Neural crest cell (in vitro differentiated cells): ENCODE measurements around the gene PAQR5. TPM values are rescaled to one million over a fixed set of nuclear protein-coding genes. Genes with fewer than 3 reads are reported as not detected.

Experiments
- DNase-seq: peaks from one replicate; pipeline ENCODE4 v3.0.0; 2021; ENCODE audit warnings: low read depth, mixed read lengths, low spot score
- H3K27ac Mint-ChIP-seq: one replicate; pipeline ENCODE4 v1.8.0; 2021; ENCODE audit warnings: mild to moderate bottlenecking, mixed read lengths; ENCODE audit not compliant: unreplicated experiment
- H3K27me3 Mint-ChIP-seq: 2 replicates; pipeline ENCODE4 v1.8.0; 2021; ENCODE audit warnings: low read depth, mild to moderate bottlenecking, mixed read lengths
- H3K36me3 Mint-ChIP-seq: 2 replicates; pipeline ENCODE4 v1.8.0; 2021; ENCODE audit warnings: low read depth, mild to moderate bottlenecking, mixed read lengths
- H3K4me1 Mint-ChIP-seq: 2 replicates; pipeline ENCODE4 v1.8.0; 2021; ENCODE audit warnings: mixed read lengths
- H3K4me3 Mint-ChIP-seq: one replicate; pipeline ENCODE4 v1.8.0; 2021; ENCODE audit warnings: mild to moderate bottlenecking, mixed read lengths
- H3K9me3 Mint-ChIP-seq: 2 replicates; pipeline ENCODE4 v1.8.0; 2021; ENCODE audit warnings: mixed read lengths
- long read RNA-seq: library from polyadenylated mRNA; unstranded; transcript quantifications from one replicate; pipeline ENCODE4 v2.0.0, GENCODE V29; 2020
- total RNA-seq: library from RNA; stranded (reverse); gene quantifications from 2 replicates; pipeline ENCODE4 v1.2.1, GENCODE V29; 2021
- TF ChIP-seq, protein P1 (sequence below): fragments of 200-600 bp; sonication (generic); conservative IDR thresholded peaks from 2 replicates; pipeline ENCODE4 v1.5.0; 2021; ENCODE audit warnings: antibody characterized with exemption, mild to moderate bottlenecking

The PAQR5 gene
- total RNA-seq = 0.16 and 0.21 TPM in 2 replicates
- long read RNA-seq = 0 reads

DNA sequence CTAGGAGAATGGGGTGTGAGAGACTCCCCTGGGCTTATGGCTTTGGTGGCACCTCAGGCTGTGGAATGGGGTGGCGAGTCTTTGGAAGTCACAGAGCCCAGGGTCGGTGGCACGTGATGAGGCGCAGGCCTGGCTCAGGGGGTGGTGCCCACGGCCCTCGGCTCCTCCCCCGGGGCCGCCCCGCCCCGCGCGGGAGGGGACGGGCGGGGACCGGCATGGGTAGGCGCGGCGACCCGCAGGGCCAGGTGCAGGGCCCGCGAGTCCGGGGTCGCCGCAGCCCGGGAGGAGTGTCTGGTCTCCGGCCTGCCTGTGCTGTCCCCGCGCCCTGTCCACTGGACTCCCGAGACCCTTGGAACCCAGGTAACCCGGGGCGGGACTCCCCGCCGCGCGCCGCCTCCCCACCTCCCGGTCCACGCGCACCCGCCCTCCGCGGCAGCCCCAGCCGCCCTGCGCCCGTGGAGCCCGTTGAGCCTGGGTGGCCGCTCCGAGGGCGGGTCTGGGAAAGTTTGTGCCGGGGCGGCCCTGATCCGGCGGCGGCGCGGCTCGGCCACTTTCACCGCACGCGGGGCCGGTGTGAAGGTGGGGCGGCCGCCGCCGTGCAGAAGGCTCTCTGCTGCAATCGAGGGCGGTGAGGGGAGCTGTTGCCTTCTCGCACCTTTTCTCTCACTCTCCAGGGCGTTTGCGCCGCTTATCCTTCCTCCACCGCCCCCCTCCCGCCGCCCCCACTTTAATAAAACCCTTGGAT, at the start of gene PAQR5:
Gene PAQR5, plus strand, starts transcription at position 216 of the 745 bp plus-strand sequence. CDS start 61,169 bp downstream, outside the sequence.
- peak within 1 kb of the TSS; percentile 53 for H3K4me3 Mint-ChIP-seq

GRCh38 chr15:69253156-69253555, 45.6 kb upstream of the PAQR5 start:
- no peak for DNase-seq
- TF ChIP-seq, protein P1, sequence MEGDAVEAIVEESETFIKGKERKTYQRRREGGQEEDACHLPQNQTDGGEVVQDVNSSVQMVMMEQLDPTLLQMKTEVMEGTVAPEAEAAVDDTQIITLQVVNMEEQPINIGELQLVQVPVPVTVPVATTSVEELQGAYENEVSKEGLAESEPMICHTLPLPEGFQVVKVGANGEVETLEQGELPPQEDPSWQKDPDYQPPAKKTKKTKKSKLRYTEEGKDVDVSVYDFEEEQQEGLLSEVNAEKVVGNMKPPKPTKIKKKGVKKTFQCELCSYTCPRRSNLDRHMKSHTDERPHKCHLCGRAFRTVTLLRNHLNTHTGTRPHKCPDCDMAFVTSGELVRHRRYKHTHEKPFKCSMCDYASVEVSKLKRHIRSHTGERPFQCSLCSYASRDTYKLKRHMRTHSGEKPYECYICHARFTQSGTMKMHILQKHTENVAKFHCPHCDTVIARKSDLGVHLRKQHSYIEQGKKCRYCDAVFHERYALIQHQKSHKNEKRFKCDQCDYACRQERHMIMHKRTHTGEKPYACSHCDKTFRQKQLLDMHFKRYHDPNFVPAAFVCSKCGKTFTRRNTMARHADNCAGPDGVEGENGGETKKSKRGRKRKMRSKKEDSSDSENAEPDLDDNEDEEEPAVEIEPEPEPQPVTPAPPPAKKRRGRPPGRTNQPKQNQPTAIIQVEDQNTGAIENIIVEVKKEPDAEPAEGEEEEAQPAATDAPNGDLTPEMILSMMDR = no peak
- no peak overlapping the region for H3K4me3 Mint-ChIP-seq

More for the DNA sequence above, at the start of gene PAQR5:
- Mint-ChIP-seq H3K27ac (no peak within 1 kb of the TSS), H3K27me3 (peaks cover 80% of the 10 kb centered on the region), H3K4me1 (no peaks in the 10 kb centered on the region), H3K36me3 (no peaks in the 10 kb centered on the region), H3K9me3 (no peaks in the 10 kb centered on the region)
- no peak for DNase-seq
- TF ChIP-seq, protein P1 = no peak

GRCh38 chr15:69265347-69265955, 33.3 kb upstream of the PAQR5 start:
- H3K36me3 Mint-ChIP-seq = no peaks in the 10 kb centered on the region
- no peak for DNase-seq
- H3K4me3 Mint-ChIP-seq = no peak overlapping the region
- TF ChIP-seq, protein P1 = peak; percentile 69
- no peaks in the 10 kb centered on the region for H3K4me1 Mint-ChIP-seq
- H3K27me3 Mint-ChIP-seq = no peaks in the 10 kb centered on the region
- H3K9me3 Mint-ChIP-seq = no peaks in the 10 kb centered on the region
- no peak overlapping the region for H3K27ac Mint-ChIP-seq

More at GRCh38 chr15:69253156-69253555, 45.6 kb upstream of the PAQR5 start:
- no peak overlapping the region for H3K27ac Mint-ChIP-seq
- no peaks in the 10 kb centered on the region for H3K27me3 Mint-ChIP-seq
- H3K9me3 Mint-ChIP-seq = no peaks in the 10 kb centered on the region
- peaks cover 11% of the 10 kb centered on the region for H3K4me1 Mint-ChIP-seq
- H3K36me3 Mint-ChIP-seq = peaks cover 7% of the 10 kb centered on the region

DNA sequence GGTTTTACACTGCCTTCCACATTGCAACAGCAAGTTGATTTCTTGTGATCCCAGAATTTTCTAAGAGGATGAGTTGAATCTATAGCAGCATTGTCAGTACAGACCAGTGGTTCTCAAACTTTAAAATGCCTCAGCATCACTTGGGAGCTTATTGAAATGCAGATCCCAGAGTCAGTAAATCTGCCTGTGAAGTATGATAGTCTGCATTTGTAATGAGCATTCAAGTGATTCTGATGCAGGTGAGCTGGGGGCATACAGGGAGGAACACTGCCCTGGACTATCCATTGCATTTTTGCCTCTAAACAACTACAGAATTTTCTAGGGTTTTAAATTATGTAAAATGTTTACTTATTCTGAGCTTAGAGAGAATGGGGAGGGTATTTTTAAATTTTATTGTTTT, 27.5 kb upstream of the PAQR5 start:
- H3K36me3 Mint-ChIP-seq = peaks cover 2% of the 10 kb centered on the region
- DNase-seq = no peak
- TF ChIP-seq, protein P1 = no peak
- H3K9me3 Mint-ChIP-seq = no peaks in the 10 kb centered on the region
- no peak overlapping the region for H3K4me3 Mint-ChIP-seq
- H3K27ac Mint-ChIP-seq = no peak overlapping the region
- peaks cover 20% of the 10 kb centered on the region for H3K4me1 Mint-ChIP-seq
- H3K27me3 Mint-ChIP-seq = no peaks in the 10 kb centered on the region

- Mint-ChIP-seq H3K36me3 (peaks cover 2% of the 10 kb centered on the region), H3K27me3 (no peaks in the 10 kb centered on the region), H3K9me3 (no peaks in the 10 kb centered on the region), H3K4me1 (peaks cover 20% of the 10 kb centered on the region), H3K4me3 (no peak overlapping the region), H3K27ac (no peak overlapping the region)
- no peak for DNase-seq
- TF ChIP-seq, protein P1 = no peak
Observed at GRCh38 chr15:69272139-69272538, 26.6 kb upstream of the PAQR5 start.
